Trophoblast cell (in vitro differentiated cells and primary cell): Measurements from ENCODE around the gene VGLL3. TPM values are rescaled to one million over a fixed set of nuclear protein-coding genes. Genes with fewer than 3 reads are reported as not detected.

Experiments used
- DNase-seq, 2 donors: peaks; one replicate each; pipeline ENCODE4 v3.0.0-alpha.2; 2016
- H2AFZ ChIP-seq: 2 replicates; pipeline ENCODE4 v1.6.1; 2013; ENCODE audit warnings: low read length, moderate library complexity, mild to moderate bottlenecking; ENCODE audit not compliant: insufficient read depth, poor library complexity
- H2AK5ac ChIP-seq: 2 replicates; pipeline ENCODE4 v1.6.1; 2013; ENCODE audit warnings: mild to moderate bottlenecking, low read length
- H2BK120ac ChIP-seq: 2 replicates; pipeline ENCODE4 v1.6.1; 2013; ENCODE audit warnings: low read length, mild to moderate bottlenecking, moderate library complexity; ENCODE audit not compliant: insufficient read depth, poor library complexity
- H2BK12ac ChIP-seq: 2 replicates; pipeline ENCODE4 v1.6.1; 2013; ENCODE audit warnings: mild to moderate bottlenecking, low read length, moderate library complexity
- H2BK5ac ChIP-seq: 2 replicates; pipeline ENCODE4 v1.6.1; 2013; ENCODE audit warnings: low read length, low read depth, moderate library complexity, mild to moderate bottlenecking; ENCODE audit not compliant: poor library complexity
- H3K14ac ChIP-seq: 2 replicates; pipeline ENCODE4 v1.6.1; 2013; ENCODE audit warnings: mild to moderate bottlenecking, low read length
- H3K18ac ChIP-seq: 2 replicates; pipeline ENCODE4 v1.6.1; 2013; ENCODE audit warnings: mild to moderate bottlenecking, low read length
- H3K23ac ChIP-seq: 2 replicates; pipeline ENCODE4 v1.6.1; 2013; ENCODE audit warnings: low read length
- H3K27ac ChIP-seq: 2 replicates; pipeline ENCODE4 v1.5.1; 2013; ENCODE audit warnings: low read depth, mild to moderate bottlenecking, inconsistent platforms, low read length, moderate library complexity
- H3K27me3 ChIP-seq: 2 replicates; pipeline ENCODE4 v1.6.1; 2013; ENCODE audit warnings: inconsistent platforms, mild to moderate bottlenecking, low read length, moderate library complexity; ENCODE audit not compliant: insufficient read depth
- H3K36me3 ChIP-seq, 2 experiments: 1 replicate in 1 of 2; 2 replicates in 1 of 2; pipeline ENCODE4 v1.6.1; 2013; ENCODE audit warnings: low read length in 2 of 2, mild to moderate bottlenecking in 2 of 2, moderate library complexity in 1 of 2; ENCODE audit not compliant: insufficient read depth in 2 of 2, control insufficient read depth in 1 of 2
- H3K4ac ChIP-seq: 2 replicates; pipeline ENCODE4 v1.6.1; 2013; ENCODE audit warnings: low read depth, mild to moderate bottlenecking, low read length, moderate library complexity
- H3K4me1 ChIP-seq, 2 experiments: 1 replicate in 1 of 2; 2 replicates in 1 of 2; pipeline ENCODE4 v1.6.1; 2013; ENCODE audit warnings: low read length in 2 of 2, mild to moderate bottlenecking in 2 of 2, moderate library complexity in 1 of 2; ENCODE audit not compliant: insufficient read depth in 2 of 2, control insufficient read depth in 1 of 2
- H3K4me2 ChIP-seq: 2 replicates; pipeline ENCODE4 v1.6.1; 2013; ENCODE audit warnings: inconsistent platforms, mild to moderate bottlenecking, low read length, moderate library complexity
- H3K4me3 ChIP-seq: 2 replicates; pipeline ENCODE4 v1.5.1; 2013; ENCODE audit warnings: mild to moderate bottlenecking, low read depth, low read length, inconsistent platforms
- H3K79me1 ChIP-seq: one replicate; pipeline ENCODE4 v1.6.1; 2013; ENCODE audit warnings: low read length
- H3K79me2 ChIP-seq: 2 replicates; pipeline ENCODE4 v1.6.1; 2013; ENCODE audit warnings: low read length, mild to moderate bottlenecking; ENCODE audit not compliant: control insufficient read depth, insufficient read depth, poor library complexity
- H3K9ac ChIP-seq: 2 replicates; pipeline ENCODE4 v1.6.1; 2013; ENCODE audit warnings: mild to moderate bottlenecking, low read length
- H3K9me3 ChIP-seq: 2 replicates; pipeline ENCODE4 v1.6.1; 2013; ENCODE audit warnings: low read depth, mild to moderate bottlenecking, control low read depth, inconsistent platforms, low read length; ENCODE audit not compliant: insufficient read depth
- H4K12ac ChIP-seq: 2 replicates; pipeline ENCODE4 v1.6.1; 2013; ENCODE audit warnings: low read depth, mild to moderate bottlenecking, low read length, moderate library complexity
- H4K8ac ChIP-seq: 2 replicates; pipeline ENCODE4 v1.6.1; 2013; ENCODE audit warnings: low read depth, mild to moderate bottlenecking, low read length, moderate library complexity
- H4K91ac ChIP-seq: one replicate; pipeline ENCODE4 v1.6.1; 2013; ENCODE audit warnings: low read depth, mild to moderate bottlenecking, low read length, moderate library complexity
- WGBS: extraction: QIAGEN DNeasy Blood & Tissue Kit; methylation state at CpG from one replicate; pipeline ENCODE4 v1.1.7; 2013; ENCODE audit warnings: missing lambda C conversion rate; ENCODE audit not compliant: insufficient read length, insufficient coverage; ENCODE audit errors: extremely low coverage; 5-methylcytosine and 5-hydroxymethylcytosine counted together
- polyA plus RNA-seq: library from polyadenylated mRNA; stranded (reverse); fragments of 200-250 nt; gene quantifications from 2 replicates; pipeline ENCODE4 v1.2.3, GENCODE V29; 2013

Gene VGLL3
- polyA plus RNA-seq = 44.9 and 47.0 TPM in 2 replicates

GRCh38 chr3:86990734-86991481, at the start of gene VGLL3:
Gene VGLL3 (minus strand): TSS chr3:86991149. CDS start chr3:86990743, 406 bp downstream.
- Histone ChIP-seq H3K9me3 (no peaks in the 10 kb centered on the region), H2BK120ac (peak within 1 kb of the TSS; percentile 78), H2BK5ac (peak within 1 kb of the TSS; percentile 33), H4K12ac (peak within 1 kb of the TSS; percentile 0), H3K18ac (peak within 1 kb of the TSS; percentile 16), H3K4ac (peak within 1 kb of the TSS; percentile 37), H4K91ac (peak within 1 kb of the TSS; percentile 58), H3K9ac (peak within 1 kb of the TSS; percentile 0), H3K27me3 (no peaks in the 10 kb centered on the region), H4K8ac (peak within 1 kb of the TSS; percentile 43), H3K79me1 (peaks cover 9% of the 10 kb centered on the region), H3K4me3 (peak within 1 kb of the TSS; percentile 80), H3K23ac (no peak within 1 kb of the TSS), H3K79me2 (peaks cover 2% of the 10 kb centered on the region), H3K4me1 (peaks cover 0 to 7% of the 10 kb centered on the region in 2 experiments), H2BK12ac (peak within 1 kb of the TSS; percentile 34), H3K4me2 (peak within 1 kb of the TSS; percentile 68), H2AFZ (peak within 1 kb of the TSS; percentile 81), H3K14ac (peak within 1 kb of the TSS; percentile 40), H3K36me3 (no peaks in the 10 kb centered on the region), H2AK5ac (no peak within 1 kb of the TSS), H3K27ac (peak within 1 kb of the TSS; percentile 64)
- DNase-seq = peak; percentile 78 to 81
- WGBS = no CpG with 5 or more reads among the region's 77 CpGs

GRCh38 chr3:87037652-87038051, 46.7 kb upstream of the VGLL3 start:
- H3K14ac ChIP-seq = no peak overlapping the region
- H3K4ac ChIP-seq = no peak overlapping the region
- no peaks in the 10 kb centered on the region for H3K79me2 ChIP-seq
- no peak overlapping the region for H4K91ac ChIP-seq
- no peak overlapping the region for H4K12ac ChIP-seq
- no peak overlapping the region for H3K4me3 ChIP-seq
- H3K18ac ChIP-seq = no peak overlapping the region
- no peak overlapping the region for H2BK12ac ChIP-seq
- peaks cover 0 to 2% of the 10 kb centered on the region in 2 experiments for H3K4me1 ChIP-seq
- no peak overlapping the region for H3K23ac ChIP-seq
- no peak overlapping the region for H2BK5ac ChIP-seq
- no peak overlapping the region for H3K27ac ChIP-seq
- peaks cover 2% of the 10 kb centered on the region for H3K9me3 ChIP-seq
- no peaks in the 10 kb centered on the region for H3K36me3 ChIP-seq
- H2AK5ac ChIP-seq = no peak overlapping the region
- H2BK120ac ChIP-seq = no peak overlapping the region
- H2AFZ ChIP-seq = no peak overlapping the region
- H4K8ac ChIP-seq = no peak overlapping the region
- no peak overlapping the region for H3K4me2 ChIP-seq
- H3K27me3 ChIP-seq = no peaks in the 10 kb centered on the region
- no peaks in the 10 kb centered on the region for H3K79me1 ChIP-seq
- H3K9ac ChIP-seq = no peak overlapping the region
- DNase-seq = peak; percentile 56 to 64
- WGBS = no CpG with 5 or more reads among the region's 3 CpGs

- no peak overlapping the region for H3K18ac ChIP-seq
- no peaks in the 10 kb centered on the region for H3K27me3 ChIP-seq
- H3K4me3 ChIP-seq = no peak overlapping the region
- peak; percentile 84 to 95 for DNase-seq
- no peak overlapping the region for H2BK120ac ChIP-seq
- H3K27ac ChIP-seq = no peak overlapping the region
- H3K4ac ChIP-seq = no peak overlapping the region
- H2AFZ ChIP-seq = no peak overlapping the region
- H3K79me1 ChIP-seq = no peaks in the 10 kb centered on the region
- no peak overlapping the region for H4K91ac ChIP-seq
- no peaks in the 10 kb centered on the region for H3K79me2 ChIP-seq
- H3K9ac ChIP-seq = no peak overlapping the region
- H2BK12ac ChIP-seq = no peak overlapping the region
- H3K4me2 ChIP-seq = no peak overlapping the region
- H2AK5ac ChIP-seq = no peak overlapping the region
- H4K12ac ChIP-seq = no peak overlapping the region
- H3K14ac ChIP-seq = no peak overlapping the region
- no peak overlapping the region for H3K23ac ChIP-seq
- H2BK5ac ChIP-seq = no peak overlapping the region
- peaks cover 0 to 2% of the 10 kb centered on the region in 2 experiments for H3K4me1 ChIP-seq
- H3K36me3 ChIP-seq = no peaks in the 10 kb centered on the region
- WGBS = no CpG with 5 or more reads among the region's 6 CpGs
- H3K9me3 ChIP-seq = peaks cover 2% of the 10 kb centered on the region
- no peak overlapping the region for H4K8ac ChIP-seq
Measured at GRCh38 chr3:87036671-87037070, 45.7 kb upstream of the VGLL3 start.

GRCh38 chr3:87035339-87035738, 44.4 kb upstream of the VGLL3 start:
- no peak overlapping the region for H4K8ac ChIP-seq
- H4K12ac ChIP-seq = no peak overlapping the region
- no CpG with 5 or more reads among the region's 3 CpGs for WGBS
- H3K4me1 ChIP-seq = peaks cover 0 to 2% of the 10 kb centered on the region in 2 experiments
- H3K79me1 ChIP-seq = no peaks in the 10 kb centered on the region
- H2BK120ac ChIP-seq = no peak overlapping the region
- no peak overlapping the region for H3K9ac ChIP-seq
- no peak overlapping the region for H3K18ac ChIP-seq
- H3K4me2 ChIP-seq = no peak overlapping the region
- H3K79me2 ChIP-seq = no peaks in the 10 kb centered on the region
- peaks cover 2% of the 10 kb centered on the region for H3K9me3 ChIP-seq
- H3K27ac ChIP-seq = no peak overlapping the region
- H3K23ac ChIP-seq = no peak overlapping the region
- no peak overlapping the region for H2BK5ac ChIP-seq
- no peak overlapping the region for H4K91ac ChIP-seq
- H2AFZ ChIP-seq = no peak overlapping the region
- H3K4ac ChIP-seq = no peak overlapping the region
- no peak overlapping the region for H3K4me3 ChIP-seq
- no peak overlapping the region for H3K14ac ChIP-seq
- H3K36me3 ChIP-seq = no peaks in the 10 kb centered on the region
- no peak for DNase-seq
- no peaks in the 10 kb centered on the region for H3K27me3 ChIP-seq
- no peak overlapping the region for H2AK5ac ChIP-seq
- H2BK12ac ChIP-seq = no peak overlapping the region
